Activated CD4-positive, alpha-beta T cell treated with anti-CD3 and anti-CD28 coated beads, Interleukin-2, amount 50 U/mL, for 16 hours (primary cell): ENCODE data around the gene OCSTAMP.

Experiments used
- DNase-seq: peaks from one replicate; pipeline ENCODE4 v3.0.0-alpha.2; 2020

Gene OCSTAMP

DNA sequence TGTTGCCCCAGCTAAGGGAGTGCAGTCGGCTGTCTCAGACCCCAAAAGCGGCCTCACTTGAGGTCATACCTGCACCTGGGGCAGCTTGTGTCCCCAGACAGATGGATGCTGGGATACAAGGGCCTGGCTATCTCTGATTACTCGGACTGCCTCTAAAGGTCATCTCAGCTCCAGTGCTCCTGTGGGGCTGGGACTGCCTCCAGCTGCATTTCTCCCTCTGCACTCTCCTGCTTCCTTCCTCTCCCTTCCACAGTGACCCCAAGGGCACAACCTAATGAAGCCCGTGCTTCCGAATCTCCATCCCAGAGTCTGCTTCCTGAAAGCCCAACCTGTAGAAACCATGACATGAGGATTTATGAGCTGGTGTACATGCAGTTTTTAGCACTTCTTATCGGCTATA is 22.8 kb upstream of the OCSTAMP start:
- no peak for DNase-seq

DNA sequence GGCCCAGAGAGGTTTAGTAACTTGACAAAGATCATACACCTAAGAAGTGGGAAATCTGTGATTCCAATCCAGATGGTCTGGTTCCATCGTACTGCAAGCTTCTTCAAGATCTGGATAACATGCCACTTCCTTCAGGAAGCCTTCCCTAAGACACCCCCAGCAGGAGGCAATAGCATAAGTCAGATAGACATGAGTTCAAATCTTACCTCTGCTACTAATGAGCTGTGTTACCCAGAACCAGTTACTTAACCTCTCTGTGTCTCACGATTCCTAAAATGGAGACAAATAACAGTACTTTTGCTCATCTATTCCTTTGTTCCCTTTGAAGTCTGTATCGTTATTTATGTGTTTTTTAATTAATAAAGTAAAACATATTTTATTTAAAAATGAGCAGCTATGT is 22.3 kb upstream of the OCSTAMP start:
- DNase-seq: no peak

DNA sequence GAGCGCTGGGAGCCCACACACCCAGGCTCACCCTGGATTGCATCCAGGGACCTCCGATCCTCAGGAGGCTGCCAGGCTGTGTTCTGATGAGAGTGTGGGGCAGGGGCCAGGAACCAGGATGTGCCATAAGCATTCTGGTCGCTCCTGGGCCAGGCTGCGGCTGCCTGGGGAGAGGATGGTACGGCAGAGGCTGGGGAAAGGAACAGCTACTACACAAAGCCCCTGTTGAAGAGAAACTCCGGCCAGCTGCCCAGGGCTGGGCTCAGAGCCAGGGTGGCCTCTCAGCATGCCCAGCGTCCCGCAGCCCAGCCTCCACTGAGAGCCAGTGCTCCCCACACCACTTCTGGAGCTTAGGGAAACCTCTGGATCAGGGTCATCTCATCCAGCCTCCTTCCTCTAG is 21.7 kb upstream of the OCSTAMP start:
- no peak for DNase-seq

DNA sequence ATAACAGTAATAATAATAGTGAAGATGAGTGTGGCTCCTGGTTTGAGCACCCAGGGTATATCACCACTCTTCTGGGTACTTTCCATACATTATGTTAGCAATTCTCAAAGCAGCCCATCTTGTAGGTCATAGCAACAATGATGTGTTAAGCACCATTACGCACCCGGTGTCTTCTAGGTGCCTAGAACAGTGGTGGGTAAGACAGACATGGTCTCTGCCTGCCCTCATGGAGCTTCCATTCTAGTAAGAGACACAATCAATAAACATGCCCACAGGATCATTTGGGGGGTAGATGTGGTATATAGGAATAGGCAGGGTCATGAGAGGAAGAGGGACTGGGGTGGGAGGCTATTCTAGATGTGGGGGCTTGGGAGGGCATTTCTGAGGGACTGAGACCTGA is 21.0 kb upstream of the OCSTAMP start:
- DNase-seq: no peak

DNA sequence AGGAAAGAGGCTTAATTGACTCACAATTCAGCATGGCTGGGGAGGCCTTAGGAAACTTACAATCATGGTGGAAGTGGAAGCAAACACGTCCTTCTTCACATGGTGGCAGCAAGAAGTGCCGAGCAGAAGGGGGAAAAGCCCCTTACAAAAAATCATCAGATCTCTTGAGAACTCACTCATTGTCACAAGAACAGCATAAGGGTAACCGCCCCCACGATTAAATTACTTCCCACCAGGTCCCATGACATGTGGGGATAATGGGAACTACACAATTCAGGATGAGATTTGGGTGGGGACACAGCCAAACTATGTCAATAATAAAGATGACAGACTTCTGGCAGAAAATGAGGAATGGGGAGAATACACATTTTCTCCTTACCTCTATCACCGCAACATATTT is 20.5 kb upstream of the OCSTAMP start:
- no peak for DNase-seq

- DNase-seq: no peak
Measured at GRCh38 chr20:46569961-46570360, 19.5 kb upstream of the OCSTAMP start.

GRCh38 chr20:46568570-46569129 is 18.2 kb upstream of the OCSTAMP start:
- DNase-seq: no peak

DNA sequence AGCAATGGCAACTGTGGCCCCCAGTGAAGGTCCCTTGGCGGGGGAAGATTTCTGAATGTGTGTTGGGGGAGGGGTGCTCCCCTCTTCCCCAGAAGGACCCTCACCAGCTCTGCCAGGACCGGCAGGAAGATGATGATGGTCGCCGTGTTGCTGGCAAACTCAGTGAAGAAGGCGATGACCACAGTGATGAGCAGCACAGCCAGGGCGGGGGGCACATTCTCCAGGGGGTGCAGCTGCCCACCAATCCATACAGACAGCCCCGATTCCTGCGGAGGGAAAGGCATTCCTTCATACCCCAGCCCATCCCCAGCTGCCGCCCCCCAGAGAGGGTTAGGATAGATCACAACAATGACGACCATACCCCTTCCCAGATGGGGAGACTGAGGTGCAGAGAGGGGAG is 15.7 kb upstream of the OCSTAMP start:
- no peak for DNase-seq

DNA sequence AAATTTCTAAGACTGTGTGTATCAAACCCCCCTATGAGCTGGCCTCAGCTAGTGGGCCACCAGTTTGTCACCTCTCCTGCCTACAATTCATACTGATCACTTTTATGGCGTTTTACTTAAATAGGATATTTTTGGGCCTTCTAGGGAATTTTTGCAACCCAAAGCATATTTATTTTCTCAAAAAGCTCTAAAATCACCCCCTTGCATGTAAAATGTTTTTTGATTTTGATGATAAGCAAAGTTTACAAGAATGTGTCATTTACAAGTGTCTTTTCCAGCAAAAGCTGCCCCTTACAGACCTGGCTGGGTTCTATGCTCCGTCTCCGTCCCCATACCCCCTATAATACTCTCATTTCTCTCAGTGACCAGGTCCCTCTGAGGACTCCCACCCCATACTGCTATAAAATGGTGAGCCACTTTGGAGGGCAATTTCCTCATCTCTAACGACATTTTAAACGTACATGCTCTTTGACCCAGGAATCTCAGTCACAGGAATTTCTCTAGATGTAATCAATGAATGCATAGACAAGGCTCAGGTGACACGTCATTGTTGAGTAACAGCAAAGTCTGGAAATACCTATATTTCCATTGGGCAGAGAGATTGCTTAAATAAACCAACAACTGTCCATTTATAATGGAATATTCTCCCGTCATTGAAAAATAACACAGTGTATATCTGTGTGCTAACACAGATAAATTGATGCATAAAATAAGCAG is 13.9 kb upstream of the OCSTAMP start:
- DNase-seq: no peak

DNA sequence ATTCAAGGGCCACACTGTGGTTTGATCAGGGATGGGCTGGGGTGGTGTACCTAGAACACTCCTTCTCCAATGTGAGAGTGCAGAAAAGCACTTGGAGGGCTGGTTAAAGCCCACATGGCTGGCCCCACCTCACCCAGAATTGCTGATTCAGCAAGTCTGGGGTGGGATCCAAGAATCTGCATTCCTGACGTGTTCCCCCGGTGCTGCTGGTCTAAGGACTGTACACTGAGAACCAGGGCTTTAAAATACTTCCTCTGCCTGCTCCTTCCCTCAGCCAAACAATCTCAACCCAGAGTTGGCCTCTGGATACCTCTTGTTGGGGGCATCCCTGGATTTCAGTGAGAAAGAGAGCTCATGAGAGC is 13.4 kb upstream of the OCSTAMP start:
- no peak for DNase-seq

- no peak for DNase-seq
Measured at GRCh38 chr20:46563170-46563859, 12.9 kb upstream of the OCSTAMP start.

GRCh38 chr20:46562373-46563169 is 12.1 kb upstream of the OCSTAMP start:
- DNase-seq: peak; percentile 81

GRCh38 chr20:46562009-46562372 is 11.5 kb upstream of the OCSTAMP start:
- no peak for DNase-seq

DNA sequence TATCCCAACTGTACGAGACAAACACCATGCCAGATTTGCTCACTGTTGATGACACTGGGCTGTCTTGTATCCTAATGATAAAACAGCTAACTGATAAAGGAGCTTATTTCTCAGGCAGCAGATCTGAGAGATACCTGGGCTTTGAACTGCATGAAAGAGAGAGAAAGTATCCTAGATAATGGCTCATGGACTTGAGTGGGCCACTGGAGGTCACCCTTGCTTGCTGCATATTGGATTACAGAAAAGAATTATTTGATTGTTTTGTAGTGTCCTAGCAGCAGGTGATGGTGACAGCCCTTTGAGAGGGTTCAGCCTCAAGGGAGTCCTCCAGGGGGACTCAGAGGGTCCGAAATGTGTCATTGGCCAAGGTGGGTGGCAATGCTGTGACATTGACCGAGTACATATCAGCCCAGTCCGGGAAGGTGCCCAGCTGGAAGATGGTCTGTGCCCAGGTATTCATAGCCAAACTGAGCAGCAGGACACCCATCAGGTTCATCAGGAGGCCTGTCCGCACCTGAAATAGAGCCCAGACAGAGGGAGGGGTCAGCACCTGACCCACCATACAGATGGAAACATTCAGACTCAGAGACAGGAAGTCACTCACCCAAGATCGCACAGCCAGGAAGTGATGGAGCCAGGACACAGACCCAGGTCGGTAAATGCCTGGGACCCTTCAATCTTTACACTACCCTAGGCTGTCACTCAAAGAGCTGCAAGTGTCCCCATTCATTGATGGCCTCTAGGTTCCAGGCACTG is 9.4 kb upstream of the OCSTAMP start:
- DNase-seq: no peak

GRCh38 chr20:46559001-46559400 is 8.5 kb upstream of the OCSTAMP start:
- DNase-seq: no peak

- DNase-seq: peak; percentile 59
Measured at GRCh38 chr20:46558511-46558959, 8.1 kb upstream of the OCSTAMP start.

DNA sequence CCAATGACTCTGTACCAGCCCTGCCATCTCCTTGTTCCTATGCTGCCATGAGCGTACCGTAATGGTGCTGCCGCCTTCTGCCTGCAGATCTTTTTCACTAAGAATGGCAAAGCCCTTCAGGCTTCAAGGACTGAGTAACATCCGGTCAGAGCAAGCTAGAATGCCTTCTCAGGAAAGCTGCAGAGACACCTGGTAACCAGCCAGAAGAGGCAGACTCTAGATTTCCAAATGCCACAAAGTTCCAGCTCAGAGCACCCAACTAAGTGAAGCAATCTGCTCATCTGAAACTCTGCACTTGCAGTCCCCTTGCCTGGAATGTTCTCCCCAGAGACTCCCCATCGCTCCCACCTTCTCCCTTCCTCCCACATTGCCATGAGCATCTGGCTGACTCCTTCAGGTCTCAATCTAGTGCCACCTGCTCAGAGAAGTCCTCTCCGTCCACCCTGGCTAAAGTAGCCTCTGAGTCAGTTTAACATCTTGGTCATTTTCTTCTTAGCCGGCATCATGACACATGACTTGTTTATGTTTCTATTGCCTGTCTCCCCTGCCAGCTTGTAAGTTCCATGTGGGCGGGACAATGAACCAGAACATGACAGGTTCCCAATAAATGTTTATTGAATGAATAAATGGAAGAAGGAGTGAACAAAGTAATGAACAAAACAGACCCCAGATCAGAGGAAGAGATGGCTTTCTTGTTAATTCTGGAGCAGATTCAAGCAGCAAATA is 6.9 kb upstream of the OCSTAMP start:
- no peak for DNase-seq

DNA sequence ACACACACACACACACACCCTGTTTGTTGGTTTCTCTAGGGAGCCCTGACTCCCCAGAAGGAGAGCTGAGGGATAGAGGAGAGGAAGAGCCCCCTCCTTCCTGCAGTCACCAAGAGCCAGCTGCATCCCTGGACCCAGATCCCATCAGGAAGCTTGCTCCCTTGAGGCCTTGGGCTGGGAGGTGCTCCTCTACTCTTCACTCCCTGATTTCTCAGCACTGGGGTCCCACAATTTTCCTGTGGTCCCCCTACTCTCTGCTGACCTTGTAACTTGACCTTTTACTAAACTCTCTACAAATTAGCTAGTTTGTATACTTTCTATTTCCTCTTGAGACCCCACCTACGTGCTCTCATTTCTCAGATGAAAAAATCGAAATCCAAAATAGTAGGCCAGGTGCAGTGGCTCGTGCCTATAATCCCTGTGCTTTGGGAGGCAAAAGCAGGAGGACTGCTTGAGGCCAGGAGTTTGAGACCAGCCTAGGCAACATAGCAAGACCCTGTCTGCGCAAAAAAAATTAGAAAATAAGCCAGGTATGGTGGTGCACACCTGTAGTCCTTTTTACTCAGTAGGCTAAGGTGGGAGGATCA is 5.0 kb upstream of the OCSTAMP start:
- no peak for DNase-seq

DNA sequence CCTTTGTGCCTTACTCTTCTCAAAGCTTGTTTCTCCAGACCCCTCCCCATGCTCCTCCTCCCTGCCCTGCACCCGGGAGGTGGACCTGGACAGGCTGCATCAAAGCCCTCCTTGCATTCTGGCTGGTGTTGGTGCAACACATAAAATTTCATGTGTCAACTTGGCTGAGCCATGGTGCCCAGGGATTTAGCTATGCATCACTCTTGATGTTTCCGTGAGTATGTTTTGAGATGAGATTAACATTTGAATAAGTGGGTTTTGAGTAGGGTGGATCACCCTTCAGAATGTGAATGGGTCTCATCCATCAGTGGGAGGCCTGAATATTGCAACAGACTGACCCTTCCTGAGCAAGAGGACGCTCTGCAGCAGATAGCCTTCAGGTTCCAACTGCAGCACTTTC is 4.4 kb upstream of the OCSTAMP start:
- no peak for DNase-seq

DNA sequence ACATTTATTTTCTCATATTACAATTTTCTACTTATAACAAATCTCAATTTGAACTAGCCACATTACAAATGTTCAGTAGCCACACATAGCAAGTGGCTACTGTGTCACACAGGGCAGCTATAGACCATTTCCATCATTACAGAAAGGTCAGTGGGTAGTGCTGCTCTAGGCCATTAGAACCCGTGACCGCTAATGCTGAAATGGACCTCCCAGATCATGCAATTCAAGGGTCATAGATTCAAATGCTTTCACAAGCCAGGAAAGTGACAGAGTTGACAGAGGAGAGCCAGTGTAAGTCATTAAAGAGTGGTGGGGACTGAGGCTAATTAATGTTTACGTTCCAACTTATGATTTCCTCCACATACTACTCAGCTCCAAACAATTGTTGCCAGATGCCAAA is 3.5 kb upstream of the OCSTAMP start:
- DNase-seq: no peak

DNA sequence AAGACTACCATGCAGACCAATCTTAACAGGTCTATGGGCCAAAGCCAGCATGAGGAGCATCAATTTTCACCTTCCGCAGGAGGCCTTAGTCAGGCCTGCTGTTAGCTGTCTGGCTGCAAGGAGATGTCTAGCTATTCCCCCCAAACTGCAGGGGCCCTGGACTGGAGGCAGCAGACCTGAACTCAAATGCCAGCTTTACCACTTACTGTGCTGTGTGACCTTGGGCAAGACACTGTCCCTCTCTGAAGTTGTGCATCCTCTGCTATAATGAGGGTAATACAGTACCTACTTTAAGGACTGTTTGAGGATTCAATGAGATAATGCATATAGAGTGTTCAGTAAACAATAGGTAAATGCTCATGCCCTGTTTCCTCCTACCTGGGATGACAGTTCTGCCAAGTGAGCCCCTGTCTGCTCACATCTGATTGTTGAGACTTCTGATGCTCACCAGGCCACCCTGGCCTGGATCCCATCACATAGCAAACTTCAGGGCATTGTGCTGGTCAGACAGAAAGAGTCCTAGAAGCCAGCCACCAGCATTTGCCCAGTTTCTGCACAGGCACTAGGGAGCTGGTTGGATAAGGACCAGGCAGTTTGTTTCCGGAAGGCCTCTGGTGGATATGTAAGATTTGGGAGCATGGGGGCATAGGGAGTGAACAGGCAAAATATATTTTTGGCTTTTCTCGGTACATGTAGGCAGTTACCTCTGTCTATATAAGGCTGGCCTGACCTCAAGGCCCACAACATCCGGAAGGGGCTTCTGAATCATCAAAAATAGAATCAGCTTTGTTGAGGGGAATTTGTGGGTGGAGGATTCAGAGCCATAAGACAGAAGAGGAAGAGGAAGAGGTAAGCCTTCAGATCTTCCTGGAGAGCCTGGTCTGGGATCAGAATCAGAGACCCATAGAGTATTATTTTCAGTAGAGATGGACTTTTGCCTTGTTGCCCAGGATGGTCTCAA is 2.3 kb upstream of the OCSTAMP start:
- DNase-seq: peak; percentile 87
